B cell (primary cell): Measurements from ENCODE around the gene ANO9. TPM values are rescaled to one million over a fixed set of nuclear protein-coding genes. Genes with fewer than 3 reads are reported as not detected.
A peak's percentile ranks its signal among the peaks of the same experiment; 100 is the strongest.

ENCODE experiments used
- ATAC-seq: fragments of 200-7000 bp; cut with Tn5 transposase; one replicate; pipeline ENCODE4 v1.10.0; 2021; ENCODE audit warnings: low read depth, mild to moderate bottlenecking, moderate number of reproducible peaks, moderate library complexity
- CTCF ChIA-PET: fragments of 350-600 bp; sonication (Branson Sonifier 250); formaldehyde crosslinking; loops from one replicate; lab custom pipeline; 2021; ENCODE audit warnings: antibody characterized with exemption, inconsistent platforms; lab: Charles Lee
- POLR2A ChIA-PET: fragments of 350-600 bp; sonication (Branson Sonifier 250); formaldehyde crosslinking; loops from one replicate; lab custom pipeline; 2021; ENCODE audit warnings: antibody characterized with exemption; lab: Charles Lee
- DNase-seq: peaks from one replicate; pipeline ENCODE4 v3.0.0; 2013
- H2AFZ ChIP-seq: 2 replicates; pipeline ENCODE4 v1.6.1; 2012; ENCODE audit warnings: mild to moderate bottlenecking, low read depth, low read length; ENCODE audit not compliant: insufficient read depth, poor library complexity, severe bottlenecking
- H3K27ac ChIP-seq, 2 donors: 1 replicate in 1 of 2; 2 replicates in 1 of 2; pipeline ENCODE4 v1.5.1; 2012 to 2013; ENCODE audit warnings: low read length in 2 of 2, mild to moderate bottlenecking in 2 of 2, moderate library complexity in 1 of 2
- H3K27me3 ChIP-seq, 4 experiments: fragments of 200-600 bp in 1 of 4; sonication (generic) in 1 of 4; replicated peaks in 1 of 4; 1 replicate in 2 of 4; 2 replicates in 2 of 4; pipeline versions ENCODE4 v1.6.1 to v1.7.0; 2013 to 2016; ENCODE audit warnings: low read length in 3 of 4, mild to moderate bottlenecking in 2 of 4, mixed read lengths in 1 of 4, moderate library complexity in 1 of 4; ENCODE audit not compliant: insufficient read depth in 4 of 4, control insufficient read depth in 3 of 4; ENCODE audit errors: control extremely low read depth in 1 of 4
- H3K36me3 ChIP-seq, 2 experiments: replicated peaks in 1 of 2; 1 replicate in 1 of 2; 2 replicates in 1 of 2; pipeline versions ENCODE4 v1.6.1 to v1.7.1; 2013; ENCODE audit warnings: low read length in 1 of 2; ENCODE audit not compliant: insufficient read depth in 2 of 2, control insufficient read depth in 1 of 2; ENCODE audit errors: control extremely low read depth in 1 of 2, extremely low read depth in 1 of 2
- H3K4me1 ChIP-seq, 2 donors: fragments of 200-600 bp in 1 of 2; sonication (generic) in 1 of 2; 1 replicate in 1 of 2; 2 replicates in 1 of 2; pipeline versions ENCODE4 v1.5.1 to v1.6.1; 2013 to 2017; ENCODE audit warnings: low read length in 2 of 2; ENCODE audit not compliant: control insufficient read depth in 2 of 2, insufficient read depth in 2 of 2
- H3K4me2 ChIP-seq: replicated peaks from 2 replicates; pipeline ENCODE3; 2012; ENCODE audit warnings: mild to moderate bottlenecking, low read depth, low read length; ENCODE audit not compliant: poor library complexity, severe bottlenecking
- H3K4me3 ChIP-seq, 5 experiments: fragments of 200-600 bp in 1 of 5; sonication (generic) in 1 of 5; 1 replicate in 3 of 5; 2 replicates in 2 of 5; pipeline versions ENCODE4 v1.5.1 to v1.7.0; 2011 to 2016; ENCODE audit warnings: low read length in 4 of 5, mild to moderate bottlenecking in 4 of 5, low read depth in 2 of 5, control low read depth in 1 of 5, moderate library complexity in 1 of 5; ENCODE audit not compliant: insufficient read depth in 1 of 5; ENCODE audit errors: control extremely low read depth in 1 of 5, extremely low read depth in 1 of 5
- H3K79me2 ChIP-seq: fragments of 200-600 bp; sonication (generic); one replicate; pipeline ENCODE4 v1.6.0; 2016; ENCODE audit warnings: low read length; ENCODE audit not compliant: control insufficient read depth, insufficient read depth
- H3K9ac ChIP-seq: fragments of 200-600 bp; sonication (generic); 2 replicates; pipeline ENCODE4 v1.6.1; 2017; ENCODE audit warnings: mild to moderate bottlenecking, low read length, moderate library complexity
- H3K9me3 ChIP-seq, 3 donors: one replicate each; pipeline versions ENCODE4 v1.6.1 to v1.7.1; 2013; ENCODE audit warnings: low read length in 2 of 3; ENCODE audit not compliant: control insufficient read depth in 2 of 3, insufficient read depth in 1 of 3; ENCODE audit errors: control extremely low read depth in 1 of 3
- H4K20me1 ChIP-seq: 2 replicates; pipeline ENCODE4 v1.6.0; 2012; ENCODE audit warnings: mild to moderate bottlenecking, low read length; ENCODE audit not compliant: insufficient read depth, control insufficient read depth, poor library complexity, severe bottlenecking
- H3K27ac Mint-ChIP-seq: one replicate; pipeline ENCODE4 v1.8.0; 2021; ENCODE audit warnings: mixed read lengths
- H3K27me3 Mint-ChIP-seq: one replicate; pipeline ENCODE4 v1.8.0; 2021; ENCODE audit warnings: mixed read lengths
- H3K4me1 Mint-ChIP-seq: one replicate; pipeline ENCODE4 v1.8.0; 2021; ENCODE audit warnings: mixed read lengths
- H3K4me3 Mint-ChIP-seq: one replicate; pipeline ENCODE4 v1.8.0; 2021; ENCODE audit warnings: mixed read lengths
- H3K9me3 Mint-ChIP-seq: one replicate; pipeline ENCODE4 v1.8.0; 2022; ENCODE audit warnings: mixed read lengths; ENCODE audit not compliant: insufficient read depth
- CTCF ChIP-seq: fragments of 200-600 bp; IDR thresholded peaks from one replicate; pipeline ENCODE4 v1.8.0; 2022; ENCODE audit warnings: antibody characterized with exemption, mild to moderate bottlenecking
- EZH2 ChIP-seq: IDR thresholded peaks from 2 replicates; pipeline ENCODE4 v1.6.1; 2012; ENCODE audit warnings: borderline replicate concordance, low read depth, mild to moderate bottlenecking, moderate library complexity, low read length; ENCODE audit not compliant: insufficient read depth, poor library complexity, severe bottlenecking
- WGBS: methylation state at CpG from one replicate; pipeline ENCODE4 v1.1.5; 2013; ENCODE audit warnings: missing lambda C conversion rate; ENCODE audit not compliant: insufficient coverage; 5-methylcytosine and 5-hydroxymethylcytosine counted together
- intact Hi-C: fragments of 100-400 bp; cut with micrococcal nuclease; formaldehyde crosslinking; loops from one replicate; pipeline ENCODE4 v1.10.0; 2022
- polyA plus RNA-seq: library from polyadenylated mRNA; depleted of rRNA; stranded (reverse); fragments of >200 nt; gene quantifications from 2 replicates; pipeline ENCODE4 v1.2.3, GENCODE V29; 2012
- total RNA-seq, 2 donors: library from RNA; stranded (reverse); fragments of 120-200 nt in 1 of 2; gene quantifications; 1 replicate in 1 of 2; 2 replicates in 1 of 2; pipeline versions ENCODE4 v1.2.3 to v1.2.4, GENCODE V29; 2013 to 2022

The ANO9 gene
- total and polyA plus RNA-seq, 2 donors (not counting 1 experiment from before 2014, with no cell fraction given) = 62.0 to 107 TPM

- Histone ChIP-seq H3K9ac (peak overlapping the region; percentile 77), H3K27me3 (no peaks in the 10 kb centered on the region), H3K79me2 (peaks cover 13% of the 10 kb centered on the region), H2AFZ (peak overlapping the region; percentile 80), H3K9me3 (no peaks in the 10 kb centered on the region), H3K36me3 (no peaks in the 10 kb centered on the region), H3K4me2 (peak overlapping the region; percentile 99), H3K4me3 (peak overlapping the region in 4 of 5 experiments; percentile 65 to 79 (median 71)), H3K27ac (no peak overlapping the region), H3K4me1 (peaks cover 24 to 37% of the 10 kb centered on the region in 2 donors), H4K20me1 (peaks cover 5% of the 10 kb centered on the region)
- CTCF ChIA-PET = interaction anchor here (1.5 to 1.8 kb wide), 2 partner anchors 9 to 32 kb away, joined by 6 to 17 read pairs; no protein-coding TSS in a partner anchor
- Mint-ChIP-seq H3K4me3 (peak overlapping the region; percentile 89), H3K9me3 (no peaks in the 10 kb centered on the region), H3K4me1 (peaks cover 24% of the 10 kb centered on the region), H3K27me3 (no peaks in the 10 kb centered on the region), H3K27ac (peak overlapping the region; percentile 76)
- ATAC-seq (no peak), DNase-seq (no peak)
- TF ChIP-seq EZH2 = no peak
- TF ChIP-seq CTCF = no peak
- POLR2A ChIA-PET = interaction anchor here (1.1 to 1.7 kb wide), 4 partner anchors 10 to 209 kb away, joined by 3 to 14 read pairs (median 4); partner anchors contain the start of genes BET1L, RIC8A and RNH1
- intact Hi-C loops = no loop called here
- WGBS = 8% methylated on average over 45 of the region's 45 CpGs
Measured at GRCh38 chr11:416051-416756, 25.6 kb downstream of the ANO9 start.

DNA sequence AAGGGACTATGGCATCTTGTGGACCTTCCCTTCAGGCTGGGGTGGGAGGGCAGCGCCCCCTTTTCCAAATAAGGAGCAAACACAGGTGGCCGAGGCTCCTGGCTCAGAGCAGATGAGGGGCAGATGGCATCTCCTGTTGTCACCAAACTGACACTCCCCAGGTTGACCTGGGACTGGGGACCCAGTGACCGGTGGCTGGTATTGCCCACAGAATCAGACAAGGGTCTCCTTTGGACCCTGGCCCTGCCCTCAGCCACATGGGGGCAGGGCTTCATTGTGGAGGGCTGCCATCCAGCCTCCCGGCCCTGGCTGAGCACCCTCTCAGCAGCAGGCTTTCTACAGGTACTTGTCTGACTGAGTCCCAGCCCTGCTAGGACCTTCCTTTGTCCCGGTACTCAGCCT is 26.2 kb downstream of the ANO9 start:
- peak overlapping the region; percentile 99 for H3K4me2 ChIP-seq
- POLR2A ChIA-PET = interaction anchor here (0.5 to 1.7 kb wide), 3 partner anchors 9 to 188 kb away, joined by 3 to 15 read pairs (median 14); no protein-coding TSS in a partner anchor

More for the DNA sequence above, 26.2 kb downstream of the ANO9 start:
- no peak for TF ChIP-seq CTCF
- TF ChIP-seq EZH2 = no peak
- intact Hi-C loops = loop anchor here (2.0 kb wide), 1 partner anchor 33 kb away; no protein-coding TSS in a partner anchor
- Histone ChIP-seq H3K4me1 (peaks cover 24 to 37% of the 10 kb centered on the region in 2 donors), H3K9me3 (no peaks in the 10 kb centered on the region), H3K27ac (no peak overlapping the region), H3K4me3 (peak overlapping the region in 4 of 5 experiments; percentile 50 to 79 (median 70)), H4K20me1 (peaks cover 5% of the 10 kb centered on the region), H3K27me3 (no peaks in the 10 kb centered on the region), H3K36me3 (no peaks in the 10 kb centered on the region), H2AFZ (peak overlapping the region; percentile 80), H3K9ac (peak overlapping the region; percentile 77), H3K79me2 (peaks cover 13% of the 10 kb centered on the region)
- CTCF ChIA-PET = interaction anchor here (1.5 to 2.2 kb wide), 3 partner anchors 8 to 33 kb away, joined by 6 to 17 read pairs (median 8); no protein-coding TSS in a partner anchor
- no peak for ATAC-seq
- peak overlapping the region; percentile 89 for H3K4me3 Mint-ChIP-seq
- peak; percentile 39 for DNase-seq
- peak overlapping the region; percentile 76 for H3K27ac Mint-ChIP-seq
- WGBS = 68% methylated on average over 4 of the region's 5 CpGs
- H3K27me3 Mint-ChIP-seq = no peaks in the 10 kb centered on the region
- H3K4me1 Mint-ChIP-seq = peaks cover 24% of the 10 kb centered on the region
- H3K9me3 Mint-ChIP-seq = no peaks in the 10 kb centered on the region
